Measurements from ENCODE around the gene RIMS3.

The RIMS3 gene

DNA sequence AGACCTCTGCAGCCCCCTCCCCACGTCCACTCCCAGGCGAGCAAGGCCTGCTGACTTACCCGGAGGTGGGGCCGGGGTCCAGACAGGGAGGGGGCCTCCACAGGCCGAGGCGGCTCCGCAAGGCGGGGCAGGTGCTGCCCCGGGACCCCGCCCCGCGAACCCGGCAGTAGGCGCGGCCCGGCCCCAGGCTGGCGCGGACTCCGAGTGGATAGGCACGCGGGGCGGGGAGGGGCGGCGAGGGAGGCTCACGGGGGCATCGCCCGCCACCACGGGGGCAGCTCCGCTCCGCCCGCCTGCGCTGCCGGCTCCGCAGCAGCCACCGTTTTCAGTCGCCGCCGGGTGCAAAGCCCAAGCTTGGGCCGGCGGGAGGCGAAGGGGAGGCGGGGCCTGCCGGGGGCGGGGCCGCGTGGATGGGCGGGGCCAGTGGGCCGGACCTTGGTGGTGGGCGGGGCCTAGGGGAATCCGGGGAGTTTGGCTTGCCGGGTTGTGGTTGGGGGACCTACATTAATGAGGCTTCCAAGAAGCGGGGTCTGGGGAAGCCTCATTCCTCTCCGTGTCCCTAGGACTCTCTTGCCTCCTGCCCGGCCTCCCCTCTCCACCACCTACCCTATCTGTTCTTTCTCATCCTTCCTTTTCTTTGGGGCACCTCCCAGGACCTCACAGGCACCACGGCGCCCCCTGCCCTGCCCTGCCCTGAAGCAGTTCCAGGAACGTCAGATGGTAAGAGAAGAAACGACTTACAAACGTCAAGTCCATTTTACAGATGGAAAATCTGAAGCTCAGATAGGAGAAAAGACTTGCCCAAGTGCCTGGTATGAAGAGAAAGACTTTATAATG lies at the start of gene RIMS3:
Gene RIMS3, minus strand, starts transcription at position 348 of the 837 bp plus-strand sequence. CDS start 23,757 bp downstream, outside the sequence.
- Histone ChIP-seq H3K27me3 (ENCODE audit: control insufficient read depth, insufficient read depth, low read length) (no peaks in the 10 kb centered on the region), H3K27ac (ENCODE audit: low read length) (no peak within 1 kb of the TSS), H3K4me1 (ENCODE audit: control insufficient read depth, insufficient read depth, low read length) (peaks cover 9% of the 10 kb centered on the region), H3K4me3 (ENCODE audit: low read length) (peak within 1 kb of the TSS; percentile 72; the same call in 1 of the 2 replicates), H3K9me3 (ENCODE audit: control insufficient read depth, insufficient read depth, low read length) (no peaks in the 10 kb centered on the region), H3K36me3 (ENCODE audit: control insufficient read depth, insufficient read depth, low read length) (no peaks in the 10 kb centered on the region)
- no CpG with 5 or more reads among the region's 59 CpGs for WGBS (ENCODE audit: insufficient coverage, insufficient read length)
- DNase-seq (ENCODE audit: low read depth, low spot score) = no peak

- Histone ChIP-seq H3K27ac (ENCODE audit: low read length) (no peak overlapping the region), H3K4me1 (ENCODE audit: control insufficient read depth, insufficient read depth, low read length) (peaks cover 4% of the 10 kb centered on the region; the same call in 1 of the 2 replicates), H3K9me3 (ENCODE audit: control insufficient read depth, insufficient read depth, low read length) (no peaks in the 10 kb centered on the region), H3K36me3 (ENCODE audit: control insufficient read depth, insufficient read depth, low read length) (no peaks in the 10 kb centered on the region), H3K4me3 (ENCODE audit: low read length) (no peak overlapping the region), H3K27me3 (ENCODE audit: control insufficient read depth, insufficient read depth, low read length) (no peaks in the 10 kb centered on the region)
- no peak for DNase-seq (ENCODE audit: low read depth, low spot score)
These were observed 47.5 kb upstream of the RIMS3 start for GRCh38 chr1:40712997-40713396.

DNA sequence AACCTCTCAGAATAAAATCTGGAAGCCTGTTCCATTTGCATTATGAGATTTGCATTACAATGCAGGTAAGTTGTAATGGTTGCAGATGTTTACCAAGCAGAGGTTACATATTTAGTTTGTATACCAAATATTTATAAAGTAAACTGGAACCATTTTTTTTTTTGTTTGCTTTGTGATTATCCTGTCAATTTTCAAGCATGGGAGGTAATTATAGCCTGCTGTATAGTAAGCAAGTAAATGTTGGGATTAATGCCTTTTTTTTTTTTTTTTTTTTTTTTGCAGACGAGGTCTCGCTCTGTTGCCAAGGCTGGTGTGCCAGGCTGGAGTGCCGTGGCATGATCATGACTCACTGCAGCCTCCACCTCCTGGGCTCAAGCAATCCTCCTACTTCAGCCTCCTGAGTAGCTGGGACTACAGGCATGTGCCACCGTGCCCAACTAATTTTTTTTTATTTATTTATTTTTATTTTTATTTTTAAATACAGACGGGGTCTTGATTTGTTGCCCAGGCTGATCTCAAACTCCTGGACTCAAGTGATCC lies 47.0 kb upstream of the RIMS3 start:
- WGBS (ENCODE audit: insufficient coverage, insufficient read length) = no CpG with 5 or more reads among the region's 5 CpGs
- Histone ChIP-seq H3K4me1 (ENCODE audit: control insufficient read depth, insufficient read depth, low read length) (peaks cover 4% of the 10 kb centered on the region; the same call in 1 of the 2 replicates), H3K9me3 (ENCODE audit: control insufficient read depth, insufficient read depth, low read length) (no peaks in the 10 kb centered on the region), H3K4me3 (ENCODE audit: low read length) (no peak overlapping the region), H3K27ac (ENCODE audit: low read length) (no peak overlapping the region), H3K36me3 (ENCODE audit: control insufficient read depth, insufficient read depth, low read length) (no peaks in the 10 kb centered on the region), H3K27me3 (ENCODE audit: control insufficient read depth, insufficient read depth, low read length) (no peaks in the 10 kb centered on the region)
- no peak for DNase-seq (ENCODE audit: low read depth, low spot score)

DNA sequence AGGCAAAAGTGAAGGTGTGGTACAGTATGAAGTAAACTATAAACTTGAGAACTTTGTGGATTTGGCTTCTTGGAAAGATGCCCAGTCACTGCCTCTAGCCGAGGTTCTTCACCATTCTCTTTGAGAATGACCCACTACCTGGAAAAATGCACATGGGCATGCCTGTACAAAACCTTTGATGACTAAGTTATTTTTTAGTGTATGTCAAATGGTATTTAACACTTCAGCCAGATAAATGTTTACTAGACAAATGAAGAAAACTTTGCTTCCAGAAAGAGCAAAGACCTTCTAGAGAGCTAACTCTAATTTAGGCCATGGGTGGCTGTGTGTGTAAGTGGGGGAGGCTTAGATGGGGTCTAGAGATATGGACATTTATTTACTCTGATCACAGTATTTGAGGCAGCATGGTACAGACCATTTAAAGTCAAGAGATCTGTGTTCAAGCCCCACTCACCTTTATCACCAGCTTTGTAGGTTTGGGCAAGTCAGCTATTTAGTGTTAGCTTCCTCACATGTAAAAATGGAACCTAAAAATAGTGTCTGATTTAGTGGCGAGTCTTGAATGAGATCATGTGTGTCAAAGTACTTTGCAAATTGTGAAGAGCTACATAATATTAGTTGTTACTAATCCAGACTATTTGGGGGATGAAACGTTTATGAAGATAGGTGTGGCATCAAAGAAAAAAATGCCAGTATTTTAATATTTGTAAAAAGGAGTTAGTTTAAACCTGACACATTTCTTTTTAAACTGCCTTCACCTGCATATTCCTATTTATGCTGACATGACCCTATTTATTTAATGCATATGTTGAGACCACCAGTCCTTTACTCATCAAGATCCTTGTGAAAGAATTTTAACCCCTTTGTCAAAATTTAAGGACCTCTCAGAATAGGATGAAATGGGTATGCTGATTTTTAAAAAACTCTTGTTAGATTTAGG lies 46.3 kb upstream of the RIMS3 start:
- WGBS (ENCODE audit: insufficient coverage, insufficient read length) = no CpG with 5 or more reads among the region's 3 CpGs
- Histone ChIP-seq H3K36me3 (ENCODE audit: control insufficient read depth, insufficient read depth, low read length) (no peaks in the 10 kb centered on the region), H3K27ac (ENCODE audit: low read length) (no peak overlapping the region), H3K27me3 (ENCODE audit: control insufficient read depth, insufficient read depth, low read length) (no peaks in the 10 kb centered on the region), H3K9me3 (ENCODE audit: control insufficient read depth, insufficient read depth, low read length) (no peaks in the 10 kb centered on the region), H3K4me3 (ENCODE audit: low read length) (peak overlapping the region; percentile 17; the same call in 1 of the 2 replicates), H3K4me1 (ENCODE audit: control insufficient read depth, insufficient read depth, low read length) (peaks cover 4% of the 10 kb centered on the region; the same call in 1 of the 2 replicates)
- no peak for DNase-seq (ENCODE audit: low read depth, low spot score)

DNA sequence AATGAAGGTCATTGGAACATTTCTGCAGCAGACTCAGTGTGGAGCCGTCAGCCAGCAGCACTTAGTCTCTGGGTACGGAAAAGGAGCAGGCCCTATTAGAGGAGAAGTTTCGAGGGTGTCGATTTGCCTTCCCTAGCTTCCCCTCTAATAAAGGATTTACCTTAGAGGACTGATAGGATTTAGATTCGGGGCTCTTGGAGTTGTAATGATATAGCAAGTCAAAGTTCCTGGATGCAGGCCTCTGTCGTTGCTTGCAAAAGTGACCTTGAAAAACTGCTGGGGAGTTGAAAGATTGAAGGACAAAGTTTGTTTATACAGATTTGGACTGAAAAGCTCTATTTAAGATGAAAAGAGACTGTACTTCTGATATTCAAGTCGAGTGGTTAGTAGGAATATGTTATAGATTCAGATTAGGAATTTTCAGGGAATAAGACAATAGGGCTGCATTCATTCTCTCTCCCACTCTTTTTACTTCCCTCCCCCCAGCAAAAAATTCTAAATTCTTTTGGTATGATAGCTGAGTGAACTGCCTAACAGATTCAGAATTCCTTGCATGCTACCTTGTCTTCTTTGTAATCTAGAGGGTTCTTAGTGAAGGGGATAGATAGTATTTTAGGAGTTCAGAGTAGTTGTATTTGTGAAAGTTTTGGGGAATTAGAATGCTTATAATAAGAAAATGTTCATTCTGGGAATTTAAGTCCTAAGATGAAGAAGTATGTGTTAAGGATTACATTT lies 45.3 kb upstream of the RIMS3 start:
- H3K4me1 ChIP-seq (ENCODE audit: control insufficient read depth, insufficient read depth, low read length) = peaks cover 4% of the 10 kb centered on the region; the same call in 1 of the 2 replicates
- WGBS (ENCODE audit: insufficient coverage, insufficient read length) = no CpG with 5 or more reads among the region's 7 CpGs
- peak overlapping the region; percentile 8; the same call in 1 of the 2 replicates for H3K4me3 ChIP-seq (ENCODE audit: low read length)
- DNase-seq (ENCODE audit: low read depth, low spot score) = no peak
- no peaks in the 10 kb centered on the region for H3K36me3 ChIP-seq (ENCODE audit: control insufficient read depth, insufficient read depth, low read length)
- no peaks in the 10 kb centered on the region for H3K27me3 ChIP-seq (ENCODE audit: control insufficient read depth, insufficient read depth, low read length)
- no peak overlapping the region for H3K27ac ChIP-seq (ENCODE audit: low read length)
- no peaks in the 10 kb centered on the region for H3K9me3 ChIP-seq (ENCODE audit: control insufficient read depth, insufficient read depth, low read length)

GRCh38 chr1:40709802-40710278 lies 44.4 kb upstream of the RIMS3 start:
- Histone ChIP-seq H3K4me1 (ENCODE audit: control insufficient read depth, insufficient read depth, low read length) (peaks cover 4% of the 10 kb centered on the region; the same call in 1 of the 2 replicates), H3K36me3 (ENCODE audit: control insufficient read depth, insufficient read depth, low read length) (no peaks in the 10 kb centered on the region), H3K27ac (ENCODE audit: low read length) (no peak overlapping the region), H3K9me3 (ENCODE audit: control insufficient read depth, insufficient read depth, low read length) (no peaks in the 10 kb centered on the region), H3K4me3 (ENCODE audit: low read length) (peak overlapping the region; percentile 55; the same call in 1 of the 2 replicates), H3K27me3 (ENCODE audit: control insufficient read depth, insufficient read depth, low read length) (no peaks in the 10 kb centered on the region)
- no CpG with 5 or more reads among the region's 3 CpGs for WGBS (ENCODE audit: insufficient coverage, insufficient read length)
- DNase-seq (ENCODE audit: low read depth, low spot score) = no peak

DNA sequence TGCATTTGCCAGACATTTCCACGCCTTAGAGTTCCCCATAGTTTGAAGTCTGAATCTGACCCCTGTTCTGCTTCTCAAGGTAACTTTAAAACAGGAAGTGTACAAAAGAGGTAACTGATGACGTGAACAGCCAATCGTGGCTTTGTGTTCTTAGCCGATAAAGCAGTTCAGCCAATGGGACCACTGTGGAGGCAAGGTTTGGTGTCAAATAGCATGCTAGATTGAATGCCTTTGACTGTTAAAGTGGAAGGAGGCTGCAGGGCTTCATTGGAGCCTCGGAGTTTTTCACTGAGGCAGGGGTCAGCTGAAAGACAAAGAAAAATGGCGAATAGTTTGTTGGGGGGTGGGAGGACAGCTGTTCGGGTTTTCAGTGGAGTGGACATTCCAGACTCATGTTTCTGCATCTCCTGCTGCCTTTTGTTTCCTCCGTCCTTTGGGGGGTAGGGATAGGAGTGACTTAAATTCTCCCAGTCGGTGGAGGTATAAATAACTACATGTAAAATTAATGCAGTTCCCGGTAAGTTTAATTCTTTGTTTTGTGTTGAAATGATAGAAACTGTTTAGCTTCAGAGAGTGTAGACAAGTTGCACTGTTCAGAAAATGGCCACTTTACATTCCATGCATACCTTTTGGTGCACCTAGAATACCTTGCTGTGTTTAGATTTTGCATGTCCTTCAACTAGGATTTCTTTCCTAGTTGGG lies 43.8 kb upstream of the RIMS3 start:
- Histone ChIP-seq H3K9me3 (ENCODE audit: control insufficient read depth, insufficient read depth, low read length) (no peaks in the 10 kb centered on the region), H3K4me3 (ENCODE audit: low read length) (peak overlapping the region; percentile 55; the same call in 1 of the 2 replicates), H3K27ac (ENCODE audit: low read length) (no peak overlapping the region), H3K36me3 (ENCODE audit: control insufficient read depth, insufficient read depth, low read length) (no peaks in the 10 kb centered on the region), H3K27me3 (ENCODE audit: control insufficient read depth, insufficient read depth, low read length) (no peaks in the 10 kb centered on the region), H3K4me1 (ENCODE audit: control insufficient read depth, insufficient read depth, low read length) (peaks cover 4% of the 10 kb centered on the region; the same call in 1 of the 2 replicates)
- WGBS (ENCODE audit: insufficient coverage, insufficient read length) = no CpG with 5 or more reads among the region's 10 CpGs
- peak; percentile 97 for DNase-seq (ENCODE audit: low read depth, low spot score)

DNA sequence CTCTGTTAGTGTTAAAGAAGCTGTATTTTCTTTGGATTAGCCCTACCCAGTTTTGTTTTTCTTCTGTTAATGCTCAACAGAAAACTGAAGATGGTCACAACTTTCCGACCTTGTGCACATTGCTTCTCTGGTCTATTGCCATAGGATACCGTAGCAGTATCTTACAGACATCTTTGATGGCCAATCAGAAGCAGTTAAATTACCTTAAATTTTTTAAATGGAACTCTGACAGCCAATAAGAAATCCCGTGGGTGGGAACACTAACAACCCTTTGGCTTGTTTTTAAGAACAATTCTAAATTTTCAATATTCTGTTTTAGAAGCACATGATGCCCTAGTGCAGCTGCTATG lies 43.2 kb upstream of the RIMS3 start:
- peak overlapping the region; percentile 34; the same call in 1 of the 2 replicates for H3K4me3 ChIP-seq (ENCODE audit: low read length)
- H3K4me1 ChIP-seq (ENCODE audit: control insufficient read depth, insufficient read depth, low read length) = peaks cover 4% of the 10 kb centered on the region; the same call in 1 of the 2 replicates
- DNase-seq (ENCODE audit: low read depth, low spot score) = peak; percentile 45
- WGBS (ENCODE audit: insufficient coverage, insufficient read length) = no CpG with 5 or more reads among the region's 3 CpGs
- H3K27me3 ChIP-seq (ENCODE audit: control insufficient read depth, insufficient read depth, low read length) = no peaks in the 10 kb centered on the region
- no peaks in the 10 kb centered on the region for H3K9me3 ChIP-seq (ENCODE audit: control insufficient read depth, insufficient read depth, low read length)
- H3K36me3 ChIP-seq (ENCODE audit: control insufficient read depth, insufficient read depth, low read length) = no peaks in the 10 kb centered on the region
- H3K27ac ChIP-seq (ENCODE audit: low read length) = no peak overlapping the region

DNA sequence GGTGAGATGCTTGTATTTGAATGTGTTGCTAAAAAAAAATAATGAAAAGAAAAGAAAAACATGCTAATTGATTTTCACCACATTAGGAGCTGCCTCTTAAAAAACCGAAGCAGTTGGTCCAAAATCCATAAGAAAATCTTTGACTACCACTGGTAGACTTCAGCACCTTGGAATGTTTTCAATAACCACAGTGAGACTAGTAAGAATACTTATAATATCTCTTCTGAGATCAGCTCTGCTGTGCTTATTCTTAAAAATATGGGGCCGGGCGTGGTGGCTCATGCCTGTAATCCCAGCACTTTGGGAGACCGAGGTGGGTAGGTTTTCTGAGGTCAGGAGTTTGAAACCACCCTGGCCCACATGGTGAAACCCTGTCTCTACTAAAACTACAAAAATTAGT lies 41.1 kb upstream of the RIMS3 start:
- DNase-seq (ENCODE audit: low read depth, low spot score) = no peak
- no peaks in the 10 kb centered on the region for H3K27me3 ChIP-seq (ENCODE audit: control insufficient read depth, insufficient read depth, low read length)
- H3K4me3 ChIP-seq (ENCODE audit: low read length) = no peak overlapping the region
- no peaks in the 10 kb centered on the region for H3K36me3 ChIP-seq (ENCODE audit: control insufficient read depth, insufficient read depth, low read length)
- H3K27ac ChIP-seq (ENCODE audit: low read length) = no peak overlapping the region
- H3K4me1 ChIP-seq (ENCODE audit: control insufficient read depth, insufficient read depth, low read length) = peaks cover 1% of the 10 kb centered on the region; the same call in 1 of the 2 replicates
- WGBS (ENCODE audit: insufficient coverage, insufficient read length) = no CpG with 5 or more reads among the region's 4 CpGs
- H3K9me3 ChIP-seq (ENCODE audit: control insufficient read depth, insufficient read depth, low read length) = no peaks in the 10 kb centered on the region

Measured in iPS DF 6.9 (cell line).